Activated CD4-positive, alpha-beta T cell treated with anti-CD3 and anti-CD28 coated beads for 1 hour (primary cell): ENCODE results near the gene PIK3R1.
A peak's percentile ranks its signal among the peaks of the same experiment; 100 is the strongest.

Source experiments
- DNase-seq: peaks from one replicate; pipeline ENCODE4 v3.0.0-alpha.2; 2020

PIK3R1 gene

DNA sequence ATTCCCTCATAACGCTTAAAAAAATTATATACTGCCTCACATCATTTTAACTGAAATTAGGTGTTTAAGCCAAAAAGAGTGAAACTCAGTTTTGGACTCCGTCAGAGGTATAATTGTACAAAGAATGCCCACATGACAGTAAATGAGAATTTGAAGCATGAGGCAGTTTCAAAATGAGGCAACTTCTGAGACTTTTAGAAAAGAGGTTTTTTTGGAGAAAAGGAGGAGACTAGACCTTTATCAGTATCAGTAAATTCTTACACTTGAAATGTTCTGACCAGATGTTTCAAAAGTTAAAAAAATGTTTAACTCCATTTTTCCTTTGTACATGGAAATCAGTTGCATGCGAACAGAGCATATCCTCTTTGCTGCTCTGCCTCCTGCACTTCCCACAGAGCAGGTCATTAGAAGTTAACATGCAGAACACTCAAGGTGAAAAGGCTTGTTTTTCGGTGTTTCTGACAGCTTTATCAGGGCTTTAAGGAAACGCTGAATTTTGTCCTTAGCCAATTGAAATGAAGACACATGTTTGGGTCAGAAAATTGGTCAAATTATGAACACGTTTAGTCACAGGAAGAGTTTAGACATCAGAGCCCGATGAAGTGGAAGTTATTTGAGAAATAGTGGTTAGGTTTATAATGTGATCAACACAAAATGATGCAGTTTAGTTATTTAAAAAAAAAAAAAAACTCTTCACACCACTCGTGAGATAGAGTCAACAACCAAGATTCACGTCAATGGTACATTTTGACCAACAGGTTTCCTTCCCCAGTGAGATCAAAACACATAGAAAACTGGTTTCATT is 59.5 kb downstream of the PIK3R1 start:
- no peak for DNase-seq

GRCh38 chr5:68276740-68277139 is 61.2 kb downstream of the PIK3R1 start:
- no peak for DNase-seq

GRCh38 chr5:68277431-68277830 is 61.9 kb downstream of the PIK3R1 start:
- no peak for DNase-seq

GRCh38 chr5:68279984-68280383 is 64.4 kb downstream of the PIK3R1 start:
- DNase-seq, result peak; percentile 21

DNA sequence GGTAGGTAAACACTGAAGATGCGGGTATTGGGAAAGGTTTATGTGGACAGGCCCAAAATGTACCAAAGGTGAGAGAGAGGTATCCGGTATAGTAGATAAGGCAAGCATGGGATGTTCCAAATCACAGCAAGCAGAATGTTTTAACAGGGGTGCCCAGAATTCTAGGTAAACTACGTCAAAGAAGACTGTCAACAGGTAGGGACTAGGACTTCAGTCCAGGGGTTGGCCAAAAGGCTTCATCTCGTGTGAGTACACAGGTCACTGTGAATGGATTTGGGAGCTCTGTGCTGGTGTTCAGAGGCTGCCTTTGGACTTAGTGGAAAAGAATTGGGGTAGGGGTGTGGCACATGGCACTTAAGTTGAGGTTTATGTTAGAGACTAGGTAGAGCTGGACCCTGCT is 66.4 kb downstream of the PIK3R1 start:
- DNase-seq, result no peak

DNA sequence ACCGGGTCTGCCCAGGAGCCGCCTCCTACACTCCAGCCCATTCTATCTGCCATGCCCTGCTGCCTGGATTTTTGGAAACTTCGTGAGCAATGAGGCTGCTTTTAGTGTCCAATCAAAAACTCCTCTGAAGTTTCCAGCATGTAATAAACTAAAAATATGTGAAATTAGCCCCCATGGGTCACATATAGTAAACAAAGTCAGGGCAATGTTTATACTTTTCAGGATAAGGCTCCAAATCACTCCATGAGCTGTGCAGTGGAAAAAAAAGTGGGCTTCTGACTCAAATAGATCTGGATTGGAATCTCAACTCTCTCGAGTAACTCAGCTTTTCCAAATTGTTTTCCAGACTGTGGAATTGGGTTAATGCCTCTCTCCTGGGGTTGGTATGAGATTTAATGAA is 68.2 kb downstream of the PIK3R1 start:
- no peak for DNase-seq

DNA sequence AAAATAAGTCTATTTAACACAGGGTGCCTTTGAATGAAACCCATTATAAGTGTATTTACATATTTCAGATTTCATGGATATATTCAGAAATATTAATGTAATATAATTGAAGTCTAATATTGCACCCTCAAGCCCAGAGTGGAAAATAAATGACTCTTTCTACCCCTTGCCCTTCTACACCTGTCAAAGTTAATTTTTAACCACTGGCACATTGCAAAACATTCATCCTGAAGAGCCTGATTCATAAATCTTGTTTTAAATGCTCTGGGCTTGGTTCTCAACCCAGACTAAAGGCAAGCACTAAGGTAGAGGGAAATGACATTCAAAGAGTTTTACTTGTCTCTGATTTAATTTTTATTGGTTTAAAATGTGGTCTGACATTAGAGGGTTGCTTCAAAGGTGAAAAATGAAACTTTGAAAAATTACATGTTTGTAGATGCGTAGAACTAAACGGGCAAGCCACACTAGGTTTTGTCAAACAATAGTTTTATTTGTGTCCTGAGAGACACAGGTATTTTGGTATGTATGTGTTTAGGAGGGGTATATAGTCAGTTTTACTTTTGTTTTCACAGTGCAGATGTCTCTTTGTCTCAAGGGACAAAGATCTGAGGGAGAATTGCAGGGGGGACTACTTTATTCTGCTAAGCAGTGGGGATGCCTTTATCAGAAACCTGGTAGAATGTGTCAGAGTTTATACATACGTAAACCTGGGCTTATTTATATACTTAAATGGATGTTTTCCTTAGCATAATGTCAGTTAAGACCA is 69.7 kb downstream of the PIK3R1 start:
- no peak for DNase-seq

DNA sequence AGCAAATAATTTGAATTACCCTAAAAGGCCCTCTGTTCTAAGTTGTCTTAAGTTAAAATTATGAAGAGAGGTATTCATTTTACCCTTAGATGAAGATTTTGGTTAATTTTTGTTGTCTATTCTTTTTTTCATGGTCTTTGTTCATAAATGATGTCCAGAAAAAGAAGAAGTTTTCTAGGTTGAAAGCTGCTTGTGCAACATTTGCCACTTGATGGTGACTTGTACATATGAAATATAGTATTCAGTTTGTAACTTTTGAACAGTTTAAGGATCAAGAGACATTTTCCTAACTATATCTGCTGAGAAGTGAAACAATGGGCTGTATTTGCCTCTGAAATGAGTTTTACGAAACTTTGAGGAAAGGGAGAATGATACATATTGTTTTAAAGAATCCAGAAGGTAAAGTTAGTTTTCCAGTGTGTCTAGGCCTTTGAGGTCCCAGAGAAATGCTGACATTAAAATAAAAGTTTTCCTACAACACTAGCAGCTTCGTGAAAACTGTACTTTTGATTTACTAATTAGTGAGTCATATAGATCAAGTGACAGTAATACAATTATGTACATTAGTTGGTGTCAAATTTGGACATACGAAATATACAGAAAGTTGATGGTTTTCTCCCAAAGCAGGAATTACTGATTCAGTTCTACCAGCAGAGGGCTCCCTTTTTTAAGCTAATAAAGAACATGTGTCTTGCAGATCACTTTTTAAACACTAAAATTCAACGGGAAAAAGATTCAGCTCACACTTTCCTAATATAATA is 70.5 kb downstream of the PIK3R1 start:
- DNase-seq, result no peak

DNA sequence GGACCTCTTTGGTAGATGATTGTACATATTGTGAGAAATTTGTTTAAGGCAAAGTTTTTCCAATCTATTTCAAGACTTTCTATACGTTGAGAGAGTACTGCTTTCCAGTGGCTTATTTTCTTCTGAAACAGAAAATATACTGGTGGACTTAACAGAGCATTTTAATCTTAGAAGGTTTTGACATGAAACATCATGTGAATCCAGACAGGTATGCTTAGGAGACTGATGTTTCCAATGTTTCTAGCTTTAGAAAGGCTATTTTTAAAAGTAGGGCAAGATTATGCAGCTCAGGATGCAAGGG is 71.0 kb downstream of the PIK3R1 start:
- DNase-seq, result no peak

GRCh38 chr5:68287631-68287975 is 72.0 kb downstream of the PIK3R1 start:
- DNase-seq, result no peak

- peak; percentile 26 for DNase-seq
These were observed 72.6 kb downstream of the PIK3R1 start for GRCh38 chr5:68287976-68288706.

DNA sequence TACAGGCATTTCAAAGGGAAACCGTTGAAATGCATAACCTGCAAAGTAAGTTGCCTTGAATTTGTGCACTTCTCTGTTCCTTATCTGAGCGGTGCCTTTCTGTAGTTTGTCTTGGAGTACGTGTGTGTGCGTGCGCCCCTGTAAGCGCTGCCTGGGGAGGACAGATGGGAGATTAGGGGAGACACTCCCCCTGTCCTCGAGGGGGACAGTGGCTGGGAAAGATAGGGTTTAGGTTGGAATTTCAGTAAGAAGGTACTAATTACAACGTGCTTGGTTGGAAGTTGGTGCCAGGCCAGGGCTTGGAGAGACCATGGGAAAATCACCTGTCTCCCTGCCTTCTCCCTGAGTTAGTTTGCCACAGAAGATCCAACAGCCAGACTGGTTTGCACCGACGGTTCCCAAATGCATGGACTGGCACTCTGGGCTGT is 73.2 kb downstream of the PIK3R1 start:
- DNase-seq, result no peak

GRCh38 chr5:68289498-68289897 is 73.9 kb downstream of the PIK3R1 start:
- DNase-seq, result no peak

DNA sequence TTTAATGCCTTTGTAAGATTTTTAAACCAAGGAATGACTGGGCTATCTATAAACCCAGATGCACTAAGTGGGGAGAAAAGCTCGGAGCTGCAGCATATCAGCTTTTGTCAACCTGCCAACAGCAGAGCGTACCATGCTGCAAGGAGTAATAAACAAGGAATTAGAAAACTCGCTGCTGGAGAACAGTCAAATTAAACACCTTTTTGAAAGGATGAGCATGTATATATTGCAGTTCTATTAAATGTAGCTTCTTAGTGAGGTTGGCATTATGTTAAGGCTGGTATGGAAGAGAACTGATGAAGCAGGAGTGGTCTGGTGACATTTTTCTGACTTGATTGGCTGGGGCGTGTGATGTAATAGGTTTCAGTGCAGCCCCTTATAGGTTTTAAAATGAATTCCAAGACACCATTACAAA is 74.7 kb downstream of the PIK3R1 start:
- DNase-seq, result no peak

- DNase-seq, result no peak
These were observed 75.3 kb downstream of the PIK3R1 start for GRCh38 chr5:68290847-68291246.

DNA sequence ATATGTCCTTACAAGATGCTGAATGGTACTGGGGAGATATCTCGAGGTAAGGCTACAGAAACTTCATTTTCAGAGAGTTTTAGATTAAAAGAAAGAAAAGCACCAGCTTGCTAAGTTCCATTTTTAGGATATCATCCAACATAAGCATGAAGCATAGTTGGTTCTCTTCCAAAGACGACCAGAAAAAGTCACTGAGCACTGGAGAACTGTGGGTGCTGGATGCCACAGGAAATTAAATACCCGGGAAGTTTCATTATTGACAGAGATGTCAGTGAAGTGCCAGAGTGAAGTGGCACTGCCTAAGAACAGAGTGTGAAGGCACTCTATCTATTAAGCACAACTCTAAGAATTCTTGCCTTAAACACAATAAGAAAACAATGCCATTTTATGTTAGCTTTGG is 76.8 kb downstream of the PIK3R1 start:
- DNase-seq, result no peak

DNA sequence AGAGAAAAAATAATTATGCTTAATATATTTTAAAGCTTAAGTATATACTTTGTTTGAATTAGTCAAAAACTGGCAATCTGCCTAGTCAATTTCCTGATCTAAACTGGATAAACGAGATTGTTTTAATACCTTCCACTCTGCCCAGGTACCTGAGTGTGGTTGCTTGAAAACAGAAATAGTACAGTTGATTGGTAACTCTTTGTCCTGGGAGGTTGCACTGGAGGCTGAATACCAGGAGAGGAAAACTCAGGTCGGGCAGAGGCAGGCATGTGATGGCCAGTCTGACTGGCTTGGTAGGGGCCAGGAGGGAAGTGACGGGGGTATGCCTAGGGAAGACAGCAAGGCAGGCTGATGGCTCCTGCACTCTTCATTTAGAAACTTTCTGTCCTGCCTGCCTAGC is 80.2 kb downstream of the PIK3R1 start:
- no peak for DNase-seq

- DNase-seq, result no peak
These were observed 81.3 kb downstream of the PIK3R1 start for GRCh38 chr5:68296895-68297294.

DNA sequence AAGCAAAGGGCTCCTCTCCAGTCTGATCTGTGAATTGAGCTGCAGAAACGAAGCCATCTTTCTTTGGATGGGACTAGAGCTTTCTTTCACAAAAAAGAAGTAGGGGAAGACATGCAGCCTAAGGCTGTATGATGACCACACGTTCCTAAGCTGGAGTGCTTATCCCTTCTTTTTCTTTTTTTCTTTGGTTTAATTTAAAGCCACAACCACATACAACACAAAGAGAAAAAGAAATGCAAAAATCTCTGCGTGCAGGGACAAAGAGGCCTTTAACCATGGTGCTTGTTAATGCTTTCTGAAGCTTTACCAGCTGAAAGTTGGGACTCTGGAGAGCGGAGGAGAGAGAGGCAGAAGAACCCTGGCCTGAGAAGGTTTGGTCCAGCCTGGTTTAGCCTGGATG is 82.1 kb downstream of the PIK3R1 start:
- no peak for DNase-seq

- no peak for DNase-seq
These were observed 82.9 kb downstream of the PIK3R1 start for GRCh38 chr5:68298479-68298878.

DNA sequence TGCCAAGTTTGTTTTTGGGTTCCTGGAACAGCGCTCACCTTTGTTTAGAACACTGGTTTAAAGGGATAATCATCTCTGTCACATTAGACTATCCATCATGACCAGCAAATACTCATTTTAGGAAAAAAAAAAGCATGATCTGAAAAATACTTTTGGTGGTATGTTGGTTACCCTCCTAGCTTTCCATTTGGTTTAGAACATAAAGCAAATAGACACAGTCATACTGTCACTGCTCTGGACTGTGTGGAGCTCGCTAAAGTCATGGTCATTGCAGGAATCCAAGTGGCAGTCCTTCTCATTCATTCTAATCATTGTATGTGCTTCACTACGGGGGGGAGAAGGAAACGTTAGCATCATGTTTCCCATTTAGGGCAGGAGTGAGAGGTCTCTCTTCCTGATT is 83.5 kb downstream of the PIK3R1 start:
- no peak for DNase-seq

GRCh38 chr5:68299575-68299974 is 84.0 kb downstream of the PIK3R1 start:
- no peak for DNase-seq

DNA sequence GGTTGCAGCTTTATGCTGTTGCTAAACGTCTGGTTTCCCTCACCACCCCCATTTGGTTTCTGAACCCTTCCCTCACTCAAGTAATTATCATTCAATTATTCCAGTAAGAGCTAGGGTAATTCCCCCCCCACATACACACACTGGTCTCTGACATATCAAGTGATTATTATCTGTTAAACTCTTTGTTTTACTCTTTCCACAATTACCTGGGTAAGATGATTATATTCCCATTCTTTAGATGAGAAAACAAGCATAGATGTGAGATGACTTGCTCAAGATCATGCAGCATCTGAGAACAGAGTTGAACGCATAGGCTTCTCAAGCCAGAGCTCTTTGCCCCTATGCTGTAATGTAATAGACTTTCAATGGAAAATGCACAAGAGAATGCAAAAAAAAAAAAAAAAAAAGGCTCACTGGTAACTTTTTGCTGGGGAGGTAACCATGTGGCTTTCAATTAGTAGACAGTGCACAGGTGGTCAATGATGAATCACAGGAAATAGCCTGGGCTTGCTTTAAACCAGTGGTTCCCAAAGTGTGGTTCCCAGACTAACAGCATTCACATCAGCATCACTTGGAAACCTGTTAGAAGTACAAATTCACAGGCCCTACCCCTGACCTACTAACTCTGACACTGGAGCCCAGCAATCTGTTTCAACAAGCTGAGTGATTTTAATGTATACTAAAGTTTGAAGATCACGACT is 87.6 kb downstream of the PIK3R1 start:
- no peak for DNase-seq
